Fibroblast of lung (primary cell): ENCODE results near the gene ABHD16B. TPM values are rescaled to one million over a fixed set of nuclear protein-coding genes. Genes with fewer than 3 reads are reported as not detected.
A peak's percentile ranks its signal among the peaks of the same experiment; 100 is the strongest.

Experiments
- DNase-seq, 2 donors: peaks; one replicate each; pipeline versions ENCODE4 v3.0.0 to v3.0.0-alpha.2; 2010; ENCODE audit warnings: low read depth in 2 of 2
- H2AFZ ChIP-seq: 2 replicates; pipeline ENCODE4 v1.5.1; 2012; ENCODE audit warnings: low read length, control low read depth, inconsistent platforms
- H3K27ac ChIP-seq: 2 replicates; pipeline ENCODE4 v1.5.1; 2011; ENCODE audit warnings: low read length, control low read depth; ENCODE audit not compliant: insufficient read depth
- H3K27me3 ChIP-seq: 2 replicates; pipeline ENCODE4 v1.5.1; 2011; ENCODE audit warnings: mild to moderate bottlenecking, low read length; ENCODE audit not compliant: control insufficient read depth, insufficient read depth
- H3K36me3 ChIP-seq: 2 replicates; pipeline ENCODE4 v1.5.1; 2011; ENCODE audit warnings: low read length; ENCODE audit not compliant: control insufficient read depth, insufficient read depth
- H3K4me1 ChIP-seq: 2 replicates; pipeline ENCODE4 v1.5.1; 2011; ENCODE audit warnings: low read length; ENCODE audit not compliant: control insufficient read depth, insufficient read depth; ENCODE audit errors: extremely low read depth
- H3K4me2 ChIP-seq: 2 replicates; pipeline ENCODE4 v1.5.1; 2011; ENCODE audit warnings: low read length, control low read depth; ENCODE audit not compliant: insufficient read depth; ENCODE audit errors: extremely low read depth
- H3K4me3 ChIP-seq, 4 experiments: fragments of 200-600 bp in 1 of 4; sonication (generic) in 1 of 4; replicated peaks in 1 of 4; 2 replicates each; pipeline ENCODE4 v1.5.1; 2011 to 2016; ENCODE audit warnings: low read length in 4 of 4, low read depth in 3 of 4, mild to moderate bottlenecking in 3 of 4, control low read depth in 2 of 4, inconsistent platforms in 1 of 4, mixed read lengths in 1 of 4; ENCODE audit not compliant: insufficient read depth in 1 of 4; ENCODE audit errors: control extremely low read depth in 1 of 4
- H3K79me2 ChIP-seq: 2 replicates; pipeline ENCODE4 v1.5.1; 2012; ENCODE audit warnings: mild to moderate bottlenecking, low read length, inconsistent platforms; ENCODE audit not compliant: control insufficient read depth, insufficient read depth
- H3K9ac ChIP-seq: 2 replicates; pipeline ENCODE4 v1.5.1; 2011; ENCODE audit warnings: mild to moderate bottlenecking, low read length, control low read depth; ENCODE audit not compliant: insufficient read depth
- H3K9me3 ChIP-seq: 2 replicates; pipeline ENCODE4 v1.5.1; 2012; ENCODE audit warnings: low read depth, low read length; ENCODE audit not compliant: control insufficient read depth, insufficient read depth
- H4K20me1 ChIP-seq: 2 replicates; pipeline ENCODE4 v1.5.1; 2011; ENCODE audit warnings: low read length; ENCODE audit not compliant: control insufficient read depth, insufficient read depth; ENCODE audit errors: extremely low read depth
- EZH2 ChIP-seq: IDR thresholded peaks from 2 replicates; pipeline ENCODE4 v1.5.1; 2012; ENCODE audit warnings: low read length, control low read depth, mild to moderate bottlenecking; ENCODE audit errors: missing control alignments
- polyA plus RNA-seq, 2 donors: library from polyadenylated mRNA; depleted of rRNA in 1 of 2; stranded (reverse) in 1 of 2; unstranded in 1 of 2; fragments of >200 nt; gene quantifications; 2 replicates each; pipeline ENCODE4 v1.2.1, GENCODE V29; 2011 to 2012; ENCODE audit warnings: missing spikeins in 1 of 2
- total RNA-seq: library from RNA; depleted of rRNA; stranded (reverse); fragments of >200 nt; gene quantifications from 2 replicates; pipeline ENCODE4 v1.2.1, GENCODE V29; 2014
- TF ChIP-seq, protein P1 (sequence below), 2 donors: IDR thresholded peaks in 1 of 2; conservative IDR thresholded peaks in 1 of 2; 1 replicate in 1 of 2; 2 replicates in 1 of 2; pipeline ENCODE4 v1.5.1; 2011 to 2012; ENCODE audit warnings: low read length in 2 of 2, control low read depth in 1 of 2, inconsistent platforms in 1 of 2, low read depth in 1 of 2, mild to moderate bottlenecking in 1 of 2

The ABHD16B gene
- total and polyA plus RNA-seq, 2 donors (not counting 1 experiment from before 2014, with no cell fraction given): not detected

GRCh38 chr20:63898882-63899558 lies 37.7 kb downstream of the ABHD16B start:
- H3K9me3 ChIP-seq: no peaks in the 10 kb centered on the region
- peaks cover 4% of the 10 kb centered on the region for H3K4me1 ChIP-seq
- TF ChIP-seq, protein P1, sequence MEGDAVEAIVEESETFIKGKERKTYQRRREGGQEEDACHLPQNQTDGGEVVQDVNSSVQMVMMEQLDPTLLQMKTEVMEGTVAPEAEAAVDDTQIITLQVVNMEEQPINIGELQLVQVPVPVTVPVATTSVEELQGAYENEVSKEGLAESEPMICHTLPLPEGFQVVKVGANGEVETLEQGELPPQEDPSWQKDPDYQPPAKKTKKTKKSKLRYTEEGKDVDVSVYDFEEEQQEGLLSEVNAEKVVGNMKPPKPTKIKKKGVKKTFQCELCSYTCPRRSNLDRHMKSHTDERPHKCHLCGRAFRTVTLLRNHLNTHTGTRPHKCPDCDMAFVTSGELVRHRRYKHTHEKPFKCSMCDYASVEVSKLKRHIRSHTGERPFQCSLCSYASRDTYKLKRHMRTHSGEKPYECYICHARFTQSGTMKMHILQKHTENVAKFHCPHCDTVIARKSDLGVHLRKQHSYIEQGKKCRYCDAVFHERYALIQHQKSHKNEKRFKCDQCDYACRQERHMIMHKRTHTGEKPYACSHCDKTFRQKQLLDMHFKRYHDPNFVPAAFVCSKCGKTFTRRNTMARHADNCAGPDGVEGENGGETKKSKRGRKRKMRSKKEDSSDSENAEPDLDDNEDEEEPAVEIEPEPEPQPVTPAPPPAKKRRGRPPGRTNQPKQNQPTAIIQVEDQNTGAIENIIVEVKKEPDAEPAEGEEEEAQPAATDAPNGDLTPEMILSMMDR (conservative IDR thresholded peaks at IDR 0.05 in 1 of 2, IDR thresholded peaks at IDR 0.05 in 1 of 2; ENCODE audit: low read depth in 1 of 2, low read length in 2 of 2): no peak
- TF ChIP-seq EZH2: no peak
- H2AFZ ChIP-seq: no peak overlapping the region
- H3K36me3 ChIP-seq: peaks cover 6% of the 10 kb centered on the region
- no peak for DNase-seq
- peaks cover 3% of the 10 kb centered on the region for H4K20me1 ChIP-seq
- H3K27me3 ChIP-seq: no peaks in the 10 kb centered on the region
- no peak overlapping the region for H3K4me2 ChIP-seq
- H3K4me3 ChIP-seq: no peak overlapping the region
- H3K79me2 ChIP-seq: peaks cover 72% of the 10 kb centered on the region
- H3K27ac ChIP-seq: no peak overlapping the region
- no peak overlapping the region for H3K9ac ChIP-seq

DNA sequence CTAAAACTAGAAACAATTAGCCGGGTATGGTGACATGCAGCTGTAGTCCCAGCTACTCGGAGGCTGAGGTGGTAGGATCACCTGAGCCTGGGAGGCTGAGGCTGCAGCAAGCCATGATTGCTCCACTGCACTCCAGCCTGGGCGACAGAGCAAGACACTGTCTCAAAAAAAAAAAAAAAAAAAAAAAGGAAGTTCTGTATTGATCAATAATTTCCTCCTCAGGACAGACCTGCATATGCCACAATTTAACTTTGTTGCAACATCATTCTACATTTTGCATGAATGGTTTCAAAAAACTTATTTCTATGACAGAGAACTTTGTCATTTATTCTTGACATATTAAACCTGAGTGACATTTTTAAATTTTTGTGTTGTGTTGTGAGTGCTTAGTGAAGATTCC lies 39.1 kb downstream of the ABHD16B start:
- no peaks in the 10 kb centered on the region for H3K27me3 ChIP-seq
- H2AFZ ChIP-seq: no peak overlapping the region
- H3K9ac ChIP-seq: no peak overlapping the region
- no peak for DNase-seq
- peaks cover 3% of the 10 kb centered on the region for H4K20me1 ChIP-seq
- TF ChIP-seq EZH2: no peak
- TF ChIP-seq, protein P1 (conservative IDR thresholded peaks at IDR 0.05 in 1 of 2, IDR thresholded peaks at IDR 0.05 in 1 of 2; ENCODE audit: low read depth in 1 of 2, low read length in 2 of 2): no peak
- no peak overlapping the region for H3K4me3 ChIP-seq
- H3K4me1 ChIP-seq: peaks cover 4% of the 10 kb centered on the region
- no peak overlapping the region for H3K4me2 ChIP-seq
- H3K79me2 ChIP-seq: peaks cover 84% of the 10 kb centered on the region
- no peaks in the 10 kb centered on the region for H3K9me3 ChIP-seq
- no peak overlapping the region for H3K27ac ChIP-seq
- H3K36me3 ChIP-seq: peaks cover 6% of the 10 kb centered on the region

GRCh38 chr20:63903796-63904561 lies 42.7 kb downstream of the ABHD16B start:
- no peak overlapping the region for H3K4me3 ChIP-seq
- no peaks in the 10 kb centered on the region for H3K9me3 ChIP-seq
- no peak overlapping the region for H3K9ac ChIP-seq
- H3K4me1 ChIP-seq: no peaks in the 10 kb centered on the region
- H3K27me3 ChIP-seq: no peaks in the 10 kb centered on the region
- no peak overlapping the region for H2AFZ ChIP-seq
- H3K4me2 ChIP-seq: no peak overlapping the region
- no peaks in the 10 kb centered on the region for H4K20me1 ChIP-seq
- H3K36me3 ChIP-seq: no peaks in the 10 kb centered on the region
- DNase-seq: peak in 1 of 2 donors; percentile 17
- TF ChIP-seq, protein P1 (conservative IDR thresholded peaks at IDR 0.05 in 1 of 2, IDR thresholded peaks at IDR 0.05 in 1 of 2; ENCODE audit: low read depth in 1 of 2, low read length in 2 of 2): no peak
- TF ChIP-seq EZH2: no peak
- peaks cover 78% of the 10 kb centered on the region for H3K79me2 ChIP-seq
- no peak overlapping the region for H3K27ac ChIP-seq
